Panc1 (cell line): ENCODE results near the gene HSF2BP.

Experiments
- CTCF ChIP-seq: fragments of 450-650 bp; IDR thresholded peaks from 2 replicates; pipeline ENCODE4 v1.5.1; 2017; ENCODE audit warnings: mild to moderate bottlenecking
- POLR2AphosphoS5 ChIP-seq: IDR thresholded peaks from 2 replicates; pipeline ENCODE4 v1.6.1; 2012; ENCODE audit warnings: mild to moderate bottlenecking, low read depth, low read length, moderate library complexity
- REST ChIP-seq, 2 experiments: IDR thresholded peaks; 2 replicates each; pipeline ENCODE4 v1.6.1; 2011 to 2012; ENCODE audit warnings: low read depth in 2 of 2, control low read depth in 1 of 2, low read length in 1 of 2, mild to moderate bottlenecking in 1 of 2, moderate library complexity in 1 of 2; ENCODE audit not compliant: insufficient read depth in 1 of 2
- TCF7L2 ChIP-seq: IDR thresholded peaks from 2 replicates; pipeline ENCODE4 v1.6.1; 2011; ENCODE audit warnings: mild to moderate bottlenecking, low read depth, low read length, inconsistent platforms

GRCh38 chr21:43585924-43586413 is 73.3 kb downstream of the HSF2BP start:
- TF ChIP-seq CTCF, result no peak
- no peak for TF ChIP-seq REST (IDR thresholded peaks at IDR 0.05; ENCODE audit: insufficient read depth in 1 of 2, low read depth in 2 of 2, low read length in 1 of 2)
- peak; percentile 42; the same call in 1 of the 2 replicates for TF ChIP-seq POLR2AphosphoS5
- no peak for TF ChIP-seq TCF7L2
